Measurements from ENCODE around the gene MED7. TPM values are rescaled to one million over a fixed set of nuclear protein-coding genes. Genes with fewer than 3 reads are reported as not detected.

Gene MED7
- total and polyA plus RNA-seq, 2 of the 8 experiments (the other 6 are each of a cell fraction or from before 2014, with no cell fraction given), result 6.9 to 9.5 TPM

DNA sequence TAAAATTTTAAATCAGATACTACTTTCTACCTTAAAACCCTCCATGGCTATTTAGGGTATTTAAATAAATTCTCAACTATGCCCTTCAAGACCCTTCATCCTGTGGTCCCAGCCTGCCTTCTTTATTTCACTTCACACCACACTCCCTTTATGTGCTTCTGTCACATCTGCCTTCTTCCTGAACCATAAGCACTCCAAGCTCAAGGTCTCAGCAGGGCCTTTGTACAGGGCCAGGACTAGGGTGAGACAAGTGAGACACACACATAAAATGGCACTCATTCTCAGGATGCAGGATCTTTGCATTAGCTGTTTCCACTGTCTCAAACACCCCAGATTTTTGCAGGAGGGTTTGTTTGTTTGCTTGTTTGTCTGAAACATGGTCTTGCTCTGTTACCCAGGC, 45.6 kb upstream of the MED7 start:
- Histone ChIP-seq H3K9me3 (ENCODE audit: insufficient read depth in 2 of 2, low read depth in 1 of 2, low read length in 1 of 2) (no peaks in the 10 kb centered on the region), H2BK15ac (ENCODE audit: low read length) (no peak overlapping the region), H3K4me2 (ENCODE audit: insufficient read depth in 1 of 2, low read depth in 2 of 2, low read length in 2 of 2) (no peak overlapping the region), H3K14ac (ENCODE audit: insufficient read length) (no peak overlapping the region), H3K9ac (replicated peaks in 1 of 4; ENCODE audit: extremely low read depth in 1 of 4, low read depth in 3 of 4, low read length in 3 of 4) (no peak overlapping the region), H3K79me2 (ENCODE audit: control insufficient read depth in 1 of 2, insufficient read depth in 2 of 2, low read length in 2 of 2) (no peaks in the 10 kb centered on the region), H3K4me3 (ENCODE audit: extremely low read depth in 1 of 4, insufficient read depth in 2 of 4, low read depth in 3 of 4, low read length in 4 of 4) (no peak overlapping the region), H3K18ac (ENCODE audit: extremely low read depth, low read length) (no peak overlapping the region), H4K20me1 (replicated peaks in 1 of 2; ENCODE audit: control insufficient read depth in 1 of 2, insufficient read depth in 2 of 2, low read length in 2 of 2) (peaks cover 0 to 2% of the 10 kb centered on the region in 2 experiments), H2AK5ac (ENCODE audit: low read depth, low read length) (no peak overlapping the region), H3K56ac (replicated peaks; ENCODE audit: insufficient read length, low read depth, low read length) (no peak overlapping the region), H4K5ac (ENCODE audit: insufficient read length, low read depth, low read length) (no peak overlapping the region), H3K27me3 (replicated peaks in 1 of 4; ENCODE audit: control insufficient read depth in 3 of 4, extremely low read depth in 1 of 4, insufficient read depth in 3 of 4, low read length in 3 of 4) (peaks cover 1 to 30% (median 12%) of the 10 kb centered on the region in 4 experiments), H3K36me3 (ENCODE audit: control insufficient read depth in 2 of 4, insufficient read depth in 4 of 4, low read length in 3 of 4) (no peaks in the 10 kb centered on the region), H3K79me1 (ENCODE audit: low read depth, low read length) (no peaks in the 10 kb centered on the region), H2BK5ac (ENCODE audit: low read depth, low read length) (no peak overlapping the region), H3K4ac (replicated peaks; ENCODE audit: insufficient read length, low read depth, low read length) (no peak overlapping the region), H2AFZ (ENCODE audit: low read length) (no peak overlapping the region), H3K4me1 (replicated peaks in 1 of 4; ENCODE audit: control insufficient read depth in 3 of 4, insufficient read depth in 4 of 4, low read length in 3 of 4) (no peaks in the 10 kb centered on the region), H2BK12ac (ENCODE audit: low read depth, low read length) (no peak overlapping the region), H3K27ac (ENCODE audit: low read depth, low read length) (no peak overlapping the region), H4K91ac (replicated peaks; ENCODE audit: insufficient read length, low read length) (no peak overlapping the region), H3K23me2 (ENCODE audit: low read depth, low read length) (no peaks in the 10 kb centered on the region), H4K8ac (ENCODE audit: extremely low read depth, insufficient read depth, low read length) (no peak overlapping the region), H2BK120ac (replicated peaks; ENCODE audit: low read depth, low read length) (no peak overlapping the region), H2BK20ac (ENCODE audit: low read length) (no peak overlapping the region), H3K23ac (ENCODE audit: insufficient read length) (no peak overlapping the region)
- POLR2A ChIA-PET (ENCODE audit: partially characterized antibody), result no interaction called here
- no peak for DNase-seq (ENCODE audit: low read depth in 1 of 2, low spot score in 2 of 2)
- CTCF ChIA-PET (ENCODE audit: partially characterized antibody), result interaction anchor here (2.0 kb wide), 1 partner anchor 39 kb away, joined by 9 read pairs; no protein-coding TSS in a partner anchor
- FAIRE-seq, result no peak
- no peak for TF ChIP-seq BACH1 (IDR thresholded peaks at IDR 0.05; ENCODE audit: low read length)
- no peak for TF ChIP-seq YY1 (IDR thresholded peaks at IDR 0.05; ENCODE audit: low read depth, low read length)
- no peak for TF ChIP-seq CEBPB (IDR thresholded peaks at IDR 0.05; ENCODE audit: low read depth, low read length)
- TF ChIP-seq, protein P1, sequence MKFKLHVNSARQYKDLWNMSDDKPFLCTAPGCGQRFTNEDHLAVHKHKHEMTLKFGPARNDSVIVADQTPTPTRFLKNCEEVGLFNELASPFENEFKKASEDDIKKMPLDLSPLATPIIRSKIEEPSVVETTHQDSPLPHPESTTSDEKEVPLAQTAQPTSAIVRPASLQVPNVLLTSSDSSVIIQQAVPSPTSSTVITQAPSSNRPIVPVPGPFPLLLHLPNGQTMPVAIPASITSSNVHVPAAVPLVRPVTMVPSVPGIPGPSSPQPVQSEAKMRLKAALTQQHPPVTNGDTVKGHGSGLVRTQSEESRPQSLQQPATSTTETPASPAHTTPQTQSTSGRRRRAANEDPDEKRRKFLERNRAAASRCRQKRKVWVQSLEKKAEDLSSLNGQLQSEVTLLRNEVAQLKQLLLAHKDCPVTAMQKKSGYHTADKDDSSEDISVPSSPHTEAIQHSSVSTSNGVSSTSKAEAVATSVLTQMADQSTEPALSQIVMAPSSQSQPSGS (IDR thresholded peaks at IDR 0.05; ENCODE audit: low read length), result no peak
- no peak for TF ChIP-seq SIRT6 (IDR thresholded peaks at IDR 0.05; ENCODE audit: low read length)
- TF ChIP-seq TEAD4 (IDR thresholded peaks at IDR 0.05; ENCODE audit: low read depth, low read length), result no peak
- TF ChIP-seq CREB1 (IDR thresholded peaks at IDR 0.05), result no peak
- no peak for TF ChIP-seq SUZ12 (IDR thresholded peaks at IDR 0.05; ENCODE audit: low read length)
- no peak for TF ChIP-seq RNF2 (IDR thresholded peaks at IDR 0.05; ENCODE audit: borderline replicate concordance, low read depth, low read length, missing control alignments, poor library complexity, severe bottlenecking)
- TF ChIP-seq RFX5 (IDR thresholded peaks at IDR 0.05; ENCODE audit: borderline replicate concordance, low read depth, low read length), result no peak
- no peak for TF ChIP-seq CBX8 (IDR thresholded peaks at IDR 0.05; ENCODE audit: borderline replicate concordance, low read depth, low read length)
- TF ChIP-seq SRF (IDR thresholded peaks at IDR 0.05; ENCODE audit: low read depth, low read length), result no peak
- no peak for TF ChIP-seq EGR1 (IDR thresholded peaks at IDR 0.05; ENCODE audit: borderline replicate concordance, low read depth, low read length)
- no peak for TF ChIP-seq POLR2A (IDR thresholded peaks at IDR 0.05; ENCODE audit: control extremely low read depth in 1 of 2, low read depth in 2 of 2, low read length in 2 of 2)
- TF ChIP-seq KDM5A (IDR thresholded peaks at IDR 0.05; ENCODE audit: low read length), result no peak
- no peak for TF ChIP-seq ZNF274 (IDR thresholded peaks at IDR 0.05; ENCODE audit: borderline replicate concordance, extremely low read depth, low read length)
